SH-SY5Y (cell line): ENCODE data around the gene AGAP1.
A peak's percentile ranks its signal among the peaks of the same experiment; 100 is the strongest.

Experiments used
- GATA2 ChIP-seq: IDR thresholded peaks from 2 replicates; pipeline ENCODE4 v1.6.1; 2011; ENCODE audit warnings: mild to moderate bottlenecking, low read depth, low read length
- GATA3 ChIP-seq: IDR thresholded peaks from 2 replicates; pipeline ENCODE4 v1.6.1; 2011; ENCODE audit warnings: low read depth, mild to moderate bottlenecking, low read length, moderate library complexity

AGAP1 gene

DNA sequence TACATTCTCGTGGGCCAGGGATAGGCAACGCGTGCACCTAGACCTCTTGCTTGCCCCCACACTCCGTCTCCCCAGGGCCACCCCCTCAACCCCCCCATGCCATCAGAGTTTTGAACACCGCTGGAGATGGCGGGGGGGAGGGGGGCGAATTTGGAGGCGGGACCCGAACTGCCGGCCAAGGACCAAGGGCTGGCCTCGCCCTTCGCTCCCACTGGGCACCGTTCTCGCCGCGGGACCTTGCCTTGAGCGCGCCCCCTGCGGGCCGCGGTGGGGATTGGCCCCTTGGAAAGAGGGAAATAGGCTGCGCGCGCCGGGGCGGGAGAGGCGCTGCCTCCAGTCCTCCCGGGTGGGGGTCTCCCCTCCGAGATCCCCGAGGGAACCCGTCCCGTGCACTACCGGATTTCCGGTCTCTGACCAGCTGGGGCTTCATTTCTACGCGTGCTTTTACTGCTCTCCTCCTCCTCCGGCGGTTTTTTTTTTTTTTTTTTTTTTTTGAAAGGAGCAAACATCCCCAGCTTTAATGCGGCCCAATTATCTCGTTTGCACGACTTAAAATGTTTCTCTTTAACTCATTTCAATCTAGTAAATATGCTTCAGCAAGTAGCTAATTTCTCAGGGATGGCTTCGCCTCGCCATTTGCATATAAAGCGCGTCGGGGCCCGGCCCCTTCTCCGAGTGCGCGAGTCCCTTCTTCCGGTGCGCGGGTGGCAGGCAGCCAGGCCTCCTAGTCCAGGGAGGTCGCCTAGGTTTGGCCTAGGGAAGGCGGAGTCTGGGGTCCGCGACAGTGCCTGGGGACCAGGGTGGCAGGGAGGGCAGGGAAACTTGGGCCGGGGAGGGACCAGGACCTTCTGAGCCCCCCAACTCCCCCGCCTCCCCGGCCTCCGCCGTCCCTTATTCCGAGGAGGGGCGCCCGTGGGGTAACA is 684.4 kb downstream of the AGAP1 start:
- TF ChIP-seq GATA2 (no peak), GATA3 (no peak)

DNA sequence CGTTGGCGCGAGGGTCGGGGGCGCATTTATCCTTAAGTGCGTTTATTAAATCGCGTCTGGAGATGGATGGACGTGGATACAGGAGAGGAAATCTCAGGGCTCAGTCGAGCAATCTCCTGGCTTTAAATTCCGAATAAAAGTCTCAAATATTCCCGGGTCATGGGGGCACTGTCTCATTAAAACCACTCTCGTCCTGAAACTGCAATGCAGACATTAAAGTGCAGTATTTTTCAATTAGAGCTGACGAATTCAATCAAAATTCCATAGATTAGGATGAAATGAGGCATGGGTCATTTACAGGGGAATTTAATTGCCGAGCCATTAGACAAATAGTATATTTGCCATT is 685.0 kb downstream of the AGAP1 start:
- TF ChIP-seq GATA2 = no peak

DNA sequence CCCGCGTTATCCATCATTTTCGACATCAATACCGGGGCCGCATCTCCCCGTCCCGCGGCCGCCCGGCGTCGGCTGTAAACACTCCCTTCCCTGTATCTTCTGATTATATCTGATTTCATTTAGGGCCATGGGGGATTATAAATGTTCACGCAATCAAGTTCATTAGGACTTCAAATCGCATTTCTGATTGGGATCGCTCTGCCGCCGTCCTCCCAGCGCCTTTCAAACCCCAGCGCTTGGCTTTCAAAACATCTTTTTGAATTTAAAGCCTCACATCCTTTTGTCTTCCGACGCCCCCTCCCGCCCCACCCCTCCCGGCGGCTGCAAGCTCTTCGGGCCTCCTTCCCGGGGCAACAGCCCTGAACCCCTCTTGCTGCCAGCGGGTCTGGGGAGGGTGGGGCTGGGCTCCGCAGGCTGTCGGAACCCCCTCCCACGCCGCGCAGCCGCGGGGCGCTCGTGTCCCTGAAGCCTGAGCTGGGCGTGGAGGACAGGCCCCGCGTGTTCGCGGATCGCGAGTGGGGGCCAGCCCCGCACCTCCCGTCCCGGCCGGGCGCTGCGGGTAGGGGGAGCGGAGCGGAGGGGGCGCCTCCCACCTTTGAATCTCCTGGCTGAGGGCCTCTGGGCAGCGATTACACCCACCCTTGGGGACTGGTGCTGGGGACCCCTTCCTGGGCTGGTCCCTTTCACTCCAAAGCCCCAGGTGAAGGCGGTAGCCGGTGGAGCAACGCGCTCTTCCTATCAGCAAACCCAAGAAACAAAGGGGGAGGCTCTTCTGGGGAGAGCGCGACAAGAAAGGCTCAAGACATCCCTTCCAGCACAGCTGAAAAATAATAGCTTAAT is 685.6 kb downstream of the AGAP1 start:
- TF ChIP-seq GATA3 (no peak), GATA2 (no peak; the same call in 1 of the 2 replicates)

DNA sequence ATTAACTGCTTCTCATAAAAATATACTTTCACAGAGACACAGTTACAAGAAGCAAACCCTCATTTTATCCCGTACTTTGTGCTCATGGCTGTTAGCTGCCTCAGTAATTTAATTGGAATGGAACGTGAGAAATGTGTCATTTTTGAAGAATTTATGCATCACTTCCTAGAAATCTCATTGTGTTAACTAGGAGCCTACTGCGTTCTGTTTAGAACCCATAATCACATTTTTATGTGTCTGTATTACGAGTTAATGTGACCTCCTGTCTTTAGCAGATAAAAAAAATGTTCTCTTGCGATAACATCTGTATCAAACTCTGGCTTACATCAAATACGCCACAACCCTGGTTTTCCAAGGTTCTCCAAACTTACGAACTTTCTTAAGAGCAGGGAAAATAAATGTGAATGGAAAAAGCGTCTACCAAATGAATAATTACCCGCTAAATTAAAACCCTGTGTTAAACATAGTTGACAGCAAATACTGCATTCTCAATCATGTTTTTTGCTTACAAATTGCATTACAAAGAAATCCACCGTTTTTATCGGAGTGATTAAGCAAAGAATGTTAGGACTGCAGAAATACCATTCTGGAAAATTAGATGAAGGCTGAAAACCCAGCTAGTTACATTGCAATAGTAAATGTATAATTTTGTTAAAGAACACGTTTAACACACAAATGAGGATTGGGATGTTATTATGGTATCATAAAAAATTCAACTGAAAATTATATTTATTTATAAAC is 686.4 kb downstream of the AGAP1 start:
- TF ChIP-seq GATA2 = peak; percentile 30; the same call in 1 of the 2 replicates
- TF ChIP-seq GATA3 = peak; percentile 66; the same call in 1 of the 2 replicates

- TF ChIP-seq GATA2 (no peak), GATA3 (no peak)
These were observed 687.1 kb downstream of the AGAP1 start for GRCh38 chr2:236180831-236181453.
